Measurements from ENCODE around the gene HHAT. TPM values are rescaled to one million over a fixed set of nuclear protein-coding genes. Genes with fewer than 3 reads are reported as not detected.

HHAT gene
- total and polyA plus RNA-seq, 2 of the 13 experiments (the other 11 are each of a cell fraction or from before 2014, with no cell fraction given) = 2.6 to 4.9 TPM

- TF ChIP-seq ATF7 (IDR thresholded peaks at IDR 0.05) (no peak), ATF7 (CRISPR knock-in tag; IDR thresholded peaks at IDR 0.05) (no peak), THYN1 (CRISPR knock-in tag; IDR thresholded peaks at IDR 0.05; ENCODE audit: borderline replicate concordance, low read depth) (no peak)
These were observed 16.8 kb upstream of the HHAT start (continued) for GRCh38 chr1:210311726-210312493.

DNA sequence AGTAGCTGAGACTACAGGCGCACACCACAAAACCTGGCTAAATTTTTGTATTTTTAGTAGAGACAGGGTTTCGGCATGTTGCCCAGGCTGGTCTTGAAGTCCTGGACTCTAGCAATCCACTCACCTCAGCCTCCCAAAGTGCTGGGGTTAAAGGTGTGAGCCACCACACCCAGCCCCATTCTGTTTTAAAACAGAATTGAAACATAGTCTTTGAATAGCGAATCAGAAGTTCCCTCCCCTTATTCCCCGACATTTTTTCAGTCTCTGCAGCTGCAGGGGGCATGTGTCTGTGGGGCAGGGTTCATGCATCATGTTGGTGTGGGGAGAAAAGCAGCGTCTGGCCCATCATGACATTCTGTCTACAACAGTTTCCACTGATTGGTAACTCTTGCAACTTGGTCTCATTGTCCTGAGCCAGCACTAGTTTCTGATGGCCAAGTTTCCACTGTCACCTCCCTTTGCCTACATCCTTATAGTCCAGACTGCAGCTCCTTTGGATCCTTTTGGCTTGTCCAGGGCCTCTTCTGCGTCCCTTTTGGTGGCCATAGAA, 15.6 kb upstream of the HHAT start:
- in situ Hi-C loops (cut with HindIII; ENCODE audit: extremely low pct_ligation_motif_present, low pct_unique_long_range_greater_than_20kb) (loop anchor here (5.0 to 25.0 kb wide), 2 partner anchors 171 to 451 kb away; no protein-coding TSS in a partner anchor), intact Hi-C loops (cut with micrococcal nuclease; ENCODE audit: unreplicated experiment) (loop anchor here (10.0 kb wide), 1 partner anchor 78 kb away; the partner anchor contains the start of gene SERTAD4)
- no peaks in the 10 kb centered on the region for H4K20me1 ChIP-seq (ENCODE audit: insufficient read depth, low read length)
- FAIRE-seq (no peak), ATAC-seq (no peak), DNase-seq (ENCODE audit: low spot score) (no peak)
- H3K27ac ChIP-seq (ENCODE audit: extremely low read length, insufficient read depth, low read length) = no peak overlapping the region
- no peaks in the 10 kb centered on the region for H3K36me3 ChIP-seq (replicated peaks in 1 of 2; ENCODE audit: control insufficient read depth in 1 of 2, insufficient read depth in 2 of 2, low read length in 2 of 2)
- H3K79me2 ChIP-seq (ENCODE audit: insufficient read depth, low read length) = no peaks in the 10 kb centered on the region
- POLR2A ChIA-PET = no interaction called here
- 0 out of 2 replicates have a peak, but pooled peaks cover 5% of the 10 kb centered on the region for H3K4me1 ChIP-seq (ENCODE audit: insufficient read depth, low read length)
- H2AFZ ChIP-seq (ENCODE audit: low read length) = no peak overlapping the region
- 12% methylated on average over 6 of the region's 6 CpGs for WGBS (ENCODE audit: low lambda C conversion rate)
- H3K9me3 ChIP-seq (ENCODE audit: low read length) = no peaks in the 10 kb centered on the region
- TF ChIP-seq TFE3 (CRISPR knock-in tag; IDR thresholded peaks at IDR 0.05) = no peak
- TF ChIP-seq KLF11 (CRISPR knock-in tag; IDR thresholded peaks at IDR 0.05) = no peak
- no peak for TF ChIP-seq ZNF781 (CRISPR knock-in tag; IDR thresholded peaks at IDR 0.05; ENCODE audit: borderline replicate concordance, not compliant biosample characterization)
- TF ChIP-seq ZSCAN9 (CRISPR knock-in tag; IDR thresholded peaks at IDR 0.05; ENCODE audit: borderline replicate concordance) = no peak
- no peak for TF ChIP-seq RARA (CRISPR knock-in tag; IDR thresholded peaks at IDR 0.05)
- no peak for TF ChIP-seq ZNF296 (CRISPR knock-in tag; conservative IDR thresholded peaks at IDR 0.05)
- TF ChIP-seq RNF219 (CRISPR knock-in tag; IDR thresholded peaks at IDR 0.05) = no peak
- TF ChIP-seq ZNF616 (CRISPR knock-in tag; IDR thresholded peaks at IDR 0.05; ENCODE audit: low read depth) = no peak
- no peak for TF ChIP-seq MIER3 (CRISPR knock-in tag; IDR thresholded peaks at IDR 0.05; ENCODE audit: borderline replicate concordance)
- no peak for TF ChIP-seq HDAC6 (IDR thresholded peaks at IDR 0.05; ENCODE audit: low read depth, low read length)
- no peak for TF ChIP-seq ZNF740 (CRISPR knock-in tag; IDR thresholded peaks at IDR 0.05)
- TF ChIP-seq, protein P1, sequence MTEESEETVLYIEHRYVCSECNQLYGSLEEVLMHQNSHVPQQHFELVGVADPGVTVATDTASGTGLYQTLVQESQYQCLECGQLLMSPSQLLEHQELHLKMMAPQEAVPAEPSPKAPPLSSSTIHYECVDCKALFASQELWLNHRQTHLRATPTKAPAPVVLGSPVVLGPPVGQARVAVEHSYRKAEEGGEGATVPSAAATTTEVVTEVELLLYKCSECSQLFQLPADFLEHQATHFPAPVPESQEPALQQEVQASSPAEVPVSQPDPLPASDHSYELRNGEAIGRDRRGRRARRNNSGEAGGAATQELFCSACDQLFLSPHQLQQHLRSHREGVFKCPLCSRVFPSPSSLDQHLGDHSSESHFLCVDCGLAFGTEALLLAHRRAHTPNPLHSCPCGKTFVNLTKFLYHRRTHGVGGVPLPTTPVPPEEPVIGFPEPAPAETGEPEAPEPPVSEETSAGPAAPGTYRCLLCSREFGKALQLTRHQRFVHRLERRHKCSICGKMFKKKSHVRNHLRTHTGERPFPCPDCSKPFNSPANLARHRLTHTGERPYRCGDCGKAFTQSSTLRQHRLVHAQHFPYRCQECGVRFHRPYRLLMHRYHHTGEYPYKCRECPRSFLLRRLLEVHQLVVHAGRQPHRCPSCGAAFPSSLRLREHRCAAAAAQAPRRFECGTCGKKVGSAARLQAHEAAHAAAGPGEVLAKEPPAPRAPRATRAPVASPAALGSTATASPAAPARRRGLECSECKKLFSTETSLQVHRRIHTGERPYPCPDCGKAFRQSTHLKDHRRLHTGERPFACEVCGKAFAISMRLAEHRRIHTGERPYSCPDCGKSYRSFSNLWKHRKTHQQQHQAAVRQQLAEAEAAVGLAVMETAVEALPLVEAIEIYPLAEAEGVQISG (CRISPR knock-in tag; IDR thresholded peaks at IDR 0.05) = no peak
- H3K9ac ChIP-seq (ENCODE audit: insufficient read depth, low read depth, low read length) = no peak overlapping the region
- no peak overlapping the region for H3K4me2 ChIP-seq (ENCODE audit: low read depth, low read length)
- H3K4me3 ChIP-seq (replicated peaks in 1 of 3; ENCODE audit: insufficient read depth in 1 of 3, low read depth in 2 of 3, low read length in 3 of 3) = no peak overlapping the region
- peaks cover 0 to 17% of the 10 kb centered on the region in 2 experiments; a peak in 1 of 5 replicates for H3K27me3 ChIP-seq (ENCODE audit: control insufficient read depth in 1 of 2, insufficient read depth in 2 of 2, low read length in 2 of 2)
- CTCF ChIA-PET (ENCODE audit: low intra/inter-chr PET ratio, low total read pairs) = no interaction called here
- no TSS peak for BruUV-seq (replicated peaks)
